ENCODE data around the gene ANO2.

ANO2 gene

DNA sequence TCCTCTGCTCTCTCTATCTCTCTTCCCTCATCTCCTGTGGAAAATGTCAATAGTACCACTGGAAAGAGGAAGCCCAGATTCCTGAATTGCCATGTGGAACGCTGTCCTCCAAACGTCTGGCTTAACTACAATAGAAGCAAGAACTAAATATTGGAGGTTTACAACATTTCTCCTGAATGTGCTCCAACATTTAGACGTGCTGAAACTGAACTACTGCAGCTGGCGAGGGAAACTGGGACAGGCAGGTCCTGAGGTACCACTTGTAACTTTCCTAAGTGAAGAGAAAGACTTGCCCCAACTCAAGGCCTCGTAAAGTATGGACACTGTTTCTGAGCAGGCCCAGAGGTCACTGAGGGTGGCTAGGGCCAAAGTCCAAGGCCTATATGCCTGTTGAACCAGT is 325.4 kb downstream of the ANO2 start:
- TF ChIP-seq SIN3A (IDR thresholded peaks at IDR 0.05; ENCODE audit: borderline replicate concordance, insufficient read depth, low read length): no peak
- no peak for TF ChIP-seq TAF1 (IDR thresholded peaks at IDR 0.05; ENCODE audit: borderline replicate concordance, insufficient read depth, low read length)
- TF ChIP-seq POLR2AphosphoS5 (IDR thresholded peaks at IDR 0.05; ENCODE audit: low read depth, low read length): no peak
- TF ChIP-seq, protein P1, sequence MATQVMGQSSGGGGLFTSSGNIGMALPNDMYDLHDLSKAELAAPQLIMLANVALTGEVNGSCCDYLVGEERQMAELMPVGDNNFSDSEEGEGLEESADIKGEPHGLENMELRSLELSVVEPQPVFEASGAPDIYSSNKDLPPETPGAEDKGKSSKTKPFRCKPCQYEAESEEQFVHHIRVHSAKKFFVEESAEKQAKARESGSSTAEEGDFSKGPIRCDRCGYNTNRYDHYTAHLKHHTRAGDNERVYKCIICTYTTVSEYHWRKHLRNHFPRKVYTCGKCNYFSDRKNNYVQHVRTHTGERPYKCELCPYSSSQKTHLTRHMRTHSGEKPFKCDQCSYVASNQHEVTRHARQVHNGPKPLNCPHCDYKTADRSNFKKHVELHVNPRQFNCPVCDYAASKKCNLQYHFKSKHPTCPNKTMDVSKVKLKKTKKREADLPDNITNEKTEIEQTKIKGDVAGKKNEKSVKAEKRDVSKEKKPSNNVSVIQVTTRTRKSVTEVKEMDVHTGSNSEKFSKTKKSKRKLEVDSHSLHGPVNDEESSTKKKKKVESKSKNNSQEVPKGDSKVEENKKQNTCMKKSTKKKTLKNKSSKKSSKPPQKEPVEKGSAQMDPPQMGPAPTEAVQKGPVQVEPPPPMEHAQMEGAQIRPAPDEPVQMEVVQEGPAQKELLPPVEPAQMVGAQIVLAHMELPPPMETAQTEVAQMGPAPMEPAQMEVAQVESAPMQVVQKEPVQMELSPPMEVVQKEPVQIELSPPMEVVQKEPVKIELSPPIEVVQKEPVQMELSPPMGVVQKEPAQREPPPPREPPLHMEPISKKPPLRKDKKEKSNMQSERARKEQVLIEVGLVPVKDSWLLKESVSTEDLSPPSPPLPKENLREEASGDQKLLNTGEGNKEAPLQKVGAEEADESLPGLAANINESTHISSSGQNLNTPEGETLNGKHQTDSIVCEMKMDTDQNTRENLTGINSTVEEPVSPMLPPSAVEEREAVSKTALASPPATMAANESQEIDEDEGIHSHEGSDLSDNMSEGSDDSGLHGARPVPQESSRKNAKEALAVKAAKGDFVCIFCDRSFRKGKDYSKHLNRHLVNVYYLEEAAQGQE (IDR thresholded peaks at IDR 0.05; ENCODE audit: insufficient read depth in 1 of 2, low read depth in 2 of 2, low read length in 2 of 2): no peak
- no peak for TF ChIP-seq FOXP2 (optimal IDR thresholded peaks at IDR 0.05; ENCODE audit: borderline replicate concordance, extremely low read depth, extremely low read length, insufficient read depth)

- no peak for TF ChIP-seq TAF1 (IDR thresholded peaks at IDR 0.05; ENCODE audit: borderline replicate concordance, insufficient read depth, low read length)
These were observed 328.2 kb downstream of the ANO2 start for GRCh38 chr12:5616854-5617253.

- TF ChIP-seq, protein P1 (IDR thresholded peaks at IDR 0.05; ENCODE audit: insufficient read depth in 1 of 2, low read depth in 2 of 2, low read length in 2 of 2): no peak
- no peak for TF ChIP-seq SIN3A (IDR thresholded peaks at IDR 0.05; ENCODE audit: borderline replicate concordance, insufficient read depth, low read length)
- no peak for TF ChIP-seq TAF1 (IDR thresholded peaks at IDR 0.05; ENCODE audit: borderline replicate concordance, insufficient read depth, low read length)
- no peak for TF ChIP-seq POLR2AphosphoS5 (IDR thresholded peaks at IDR 0.05; ENCODE audit: low read depth, low read length)
- TF ChIP-seq FOXP2 (optimal IDR thresholded peaks at IDR 0.05; ENCODE audit: borderline replicate concordance, extremely low read depth, extremely low read length, insufficient read depth): no peak
These were observed 329.3 kb downstream of the ANO2 start for GRCh38 chr12:5615760-5616159.

- no peak for TF ChIP-seq POLR2AphosphoS5 (IDR thresholded peaks at IDR 0.05; ENCODE audit: low read depth, low read length)
- TF ChIP-seq, protein P1 (IDR thresholded peaks at IDR 0.05; ENCODE audit: insufficient read depth in 1 of 2, low read depth in 2 of 2, low read length in 2 of 2): no peak
- TF ChIP-seq TAF1 (IDR thresholded peaks at IDR 0.05; ENCODE audit: borderline replicate concordance, insufficient read depth, low read length): no peak
- no peak for TF ChIP-seq SIN3A (IDR thresholded peaks at IDR 0.05; ENCODE audit: borderline replicate concordance, insufficient read depth, low read length)
- no peak for TF ChIP-seq FOXP2 (optimal IDR thresholded peaks at IDR 0.05; ENCODE audit: borderline replicate concordance, extremely low read depth, extremely low read length, insufficient read depth)
These were observed 330.8 kb downstream of the ANO2 start for GRCh38 chr12:5614256-5614655.

- TF ChIP-seq POLR2AphosphoS5 (IDR thresholded peaks at IDR 0.05; ENCODE audit: low read depth, low read length): no peak
- no peak for TF ChIP-seq TAF1 (IDR thresholded peaks at IDR 0.05; ENCODE audit: borderline replicate concordance, insufficient read depth, low read length)
- no peak for TF ChIP-seq FOXP2 (optimal IDR thresholded peaks at IDR 0.05; ENCODE audit: borderline replicate concordance, extremely low read depth, extremely low read length, insufficient read depth)
- TF ChIP-seq, protein P1 (IDR thresholded peaks at IDR 0.05; ENCODE audit: insufficient read depth in 1 of 2, low read depth in 2 of 2, low read length in 2 of 2): no peak
- no peak for TF ChIP-seq SIN3A (IDR thresholded peaks at IDR 0.05; ENCODE audit: borderline replicate concordance, insufficient read depth, low read length)
These were observed 332.3 kb downstream of the ANO2 start for GRCh38 chr12:5612556-5613410.
